GM18526 (cell line): ENCODE data around the gene TAS2R38.

Experiments
- POLR2A ChIP-seq: IDR thresholded peaks from 3 replicates; pipeline ENCODE4 v1.6.1; 2011; ENCODE audit not compliant: insufficient read length; ENCODE audit errors: extremely low read depth

Gene TAS2R38

GRCh38 chr7:141990011-141990725 lies 16.6 kb upstream of the TAS2R38 start:
- no peak for TF ChIP-seq POLR2A

GRCh38 chr7:141986923-141987322 lies 13.3 kb upstream of the TAS2R38 start:
- no peak for TF ChIP-seq POLR2A

GRCh38 chr7:141979568-141979967 lies 6.0 kb upstream of the TAS2R38 start:
- TF ChIP-seq POLR2A: no peak

- no peak for TF ChIP-seq POLR2A
Observed at GRCh38 chr7:141978351-141978750, 4.8 kb upstream of the TAS2R38 start.

GRCh38 chr7:141976524-141977245 lies 3.1 kb upstream of the TAS2R38 start:
- no peak for TF ChIP-seq POLR2A

GRCh38 chr7:141975806-141976523 lies 2.4 kb upstream of the TAS2R38 start:
- no peak for TF ChIP-seq POLR2A

GRCh38 chr7:141974831-141975230 lies 1.3 kb upstream of the TAS2R38 start:
- TF ChIP-seq POLR2A: no peak

GRCh38 chr7:141960687-141961422 lies 12.7 kb downstream of the TAS2R38 start:
- no peak for TF ChIP-seq POLR2A

GRCh38 chr7:141956084-141956483 lies 17.5 kb downstream of the TAS2R38 start:
- no peak for TF ChIP-seq POLR2A

GRCh38 chr7:141954334-141954733 lies 19.2 kb downstream of the TAS2R38 start:
- no peak for TF ChIP-seq POLR2A

- no peak for TF ChIP-seq POLR2A
Observed at GRCh38 chr7:141952461-141952860, 21.1 kb downstream of the TAS2R38 start.

GRCh38 chr7:141950806-141951205 lies 22.8 kb downstream of the TAS2R38 start:
- no peak for TF ChIP-seq POLR2A

- TF ChIP-seq POLR2A: no peak
Observed at GRCh38 chr7:141949911-141950310, 23.7 kb downstream of the TAS2R38 start.

- no peak for TF ChIP-seq POLR2A
Observed at GRCh38 chr7:141949451-141949850, 24.1 kb downstream of the TAS2R38 start.

GRCh38 chr7:141949021-141949420 lies 24.6 kb downstream of the TAS2R38 start:
- TF ChIP-seq POLR2A: no peak
